ENCODE results near the gene WDCP.

WDCP gene

DNA sequence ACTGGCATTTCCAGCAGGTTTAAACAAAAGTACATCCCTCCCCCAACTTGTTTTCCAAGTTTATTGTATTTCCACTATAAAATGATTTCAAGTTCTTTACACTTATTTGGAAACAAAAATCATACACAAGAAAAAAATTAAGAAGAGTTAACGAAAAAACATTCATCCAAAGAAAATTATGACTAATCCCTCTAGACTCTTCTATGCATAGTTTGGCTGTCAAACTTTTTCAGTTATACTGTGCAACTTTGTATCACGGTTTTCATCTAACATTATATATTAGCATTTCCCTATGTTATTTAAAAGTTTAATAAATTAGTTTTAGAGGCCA lies 627 bp downstream of the WDCP start:
- TF ChIP-seq, protein P1, sequence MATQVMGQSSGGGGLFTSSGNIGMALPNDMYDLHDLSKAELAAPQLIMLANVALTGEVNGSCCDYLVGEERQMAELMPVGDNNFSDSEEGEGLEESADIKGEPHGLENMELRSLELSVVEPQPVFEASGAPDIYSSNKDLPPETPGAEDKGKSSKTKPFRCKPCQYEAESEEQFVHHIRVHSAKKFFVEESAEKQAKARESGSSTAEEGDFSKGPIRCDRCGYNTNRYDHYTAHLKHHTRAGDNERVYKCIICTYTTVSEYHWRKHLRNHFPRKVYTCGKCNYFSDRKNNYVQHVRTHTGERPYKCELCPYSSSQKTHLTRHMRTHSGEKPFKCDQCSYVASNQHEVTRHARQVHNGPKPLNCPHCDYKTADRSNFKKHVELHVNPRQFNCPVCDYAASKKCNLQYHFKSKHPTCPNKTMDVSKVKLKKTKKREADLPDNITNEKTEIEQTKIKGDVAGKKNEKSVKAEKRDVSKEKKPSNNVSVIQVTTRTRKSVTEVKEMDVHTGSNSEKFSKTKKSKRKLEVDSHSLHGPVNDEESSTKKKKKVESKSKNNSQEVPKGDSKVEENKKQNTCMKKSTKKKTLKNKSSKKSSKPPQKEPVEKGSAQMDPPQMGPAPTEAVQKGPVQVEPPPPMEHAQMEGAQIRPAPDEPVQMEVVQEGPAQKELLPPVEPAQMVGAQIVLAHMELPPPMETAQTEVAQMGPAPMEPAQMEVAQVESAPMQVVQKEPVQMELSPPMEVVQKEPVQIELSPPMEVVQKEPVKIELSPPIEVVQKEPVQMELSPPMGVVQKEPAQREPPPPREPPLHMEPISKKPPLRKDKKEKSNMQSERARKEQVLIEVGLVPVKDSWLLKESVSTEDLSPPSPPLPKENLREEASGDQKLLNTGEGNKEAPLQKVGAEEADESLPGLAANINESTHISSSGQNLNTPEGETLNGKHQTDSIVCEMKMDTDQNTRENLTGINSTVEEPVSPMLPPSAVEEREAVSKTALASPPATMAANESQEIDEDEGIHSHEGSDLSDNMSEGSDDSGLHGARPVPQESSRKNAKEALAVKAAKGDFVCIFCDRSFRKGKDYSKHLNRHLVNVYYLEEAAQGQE (IDR thresholded peaks at IDR 0.05; ENCODE audit: insufficient read depth in 1 of 2, low read depth in 2 of 2, low read length in 2 of 2) = no peak
- TF ChIP-seq FOXP2 (optimal IDR thresholded peaks at IDR 0.05; ENCODE audit: borderline replicate concordance, extremely low read depth, extremely low read length, insufficient read depth) = no peak
- no peak for TF ChIP-seq TAF1 (IDR thresholded peaks at IDR 0.05; ENCODE audit: borderline replicate concordance, insufficient read depth, low read length)
- no peak for TF ChIP-seq SIN3A (IDR thresholded peaks at IDR 0.05; ENCODE audit: borderline replicate concordance, insufficient read depth, low read length)
- TF ChIP-seq POLR2AphosphoS5 (IDR thresholded peaks at IDR 0.05; ENCODE audit: low read depth, low read length) = no peak

DNA sequence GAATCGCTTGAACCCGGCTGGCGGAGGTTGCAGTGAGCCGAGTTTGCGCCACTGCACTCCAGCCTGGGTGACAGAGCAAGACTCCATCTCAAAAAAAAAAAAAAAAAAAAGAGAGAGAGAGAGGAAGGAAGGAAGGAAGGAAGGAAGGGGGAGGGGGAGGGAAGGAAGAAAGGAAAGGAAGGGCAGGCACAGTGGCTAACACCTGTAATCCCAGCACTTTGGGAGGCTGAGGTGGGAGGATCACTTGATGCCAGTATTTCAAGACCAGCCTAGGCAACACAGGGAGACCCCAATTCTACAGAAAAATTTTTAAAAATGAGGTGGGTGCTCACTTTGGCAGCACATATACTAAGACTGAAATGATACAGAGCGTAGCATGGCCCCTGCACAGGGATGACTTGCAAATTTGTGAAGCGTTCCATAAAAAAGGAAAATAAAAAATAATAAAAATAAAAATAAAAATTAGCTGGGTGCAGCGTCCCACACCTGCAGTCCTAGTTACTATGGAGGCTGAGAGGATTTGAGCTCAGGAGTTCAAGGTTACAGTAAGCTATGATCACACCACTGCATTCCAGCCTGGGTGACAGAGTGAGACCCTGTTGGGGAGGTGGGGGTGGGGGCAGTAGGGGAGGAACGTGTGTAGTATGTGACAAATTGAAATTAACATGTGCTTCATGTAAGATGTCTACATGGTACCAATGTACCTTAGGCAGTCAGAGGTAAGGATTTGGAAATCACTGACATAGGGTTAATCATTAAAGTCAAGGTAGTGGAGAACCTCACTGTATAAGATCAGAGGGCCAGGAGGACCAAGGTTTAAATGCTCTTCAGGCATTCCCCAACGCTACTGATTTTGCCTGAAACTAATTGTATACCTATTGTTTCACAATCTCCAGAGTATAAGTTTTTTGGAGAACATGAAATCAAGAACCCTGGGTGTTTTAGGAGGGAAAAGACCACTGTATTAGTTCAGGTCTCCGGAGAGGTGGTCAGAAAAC lies 1.4 kb downstream of the WDCP start:
- no peak for TF ChIP-seq FOXP2 (optimal IDR thresholded peaks at IDR 0.05; ENCODE audit: borderline replicate concordance, extremely low read depth, extremely low read length, insufficient read depth)
- no peak for TF ChIP-seq POLR2AphosphoS5 (IDR thresholded peaks at IDR 0.05; ENCODE audit: low read depth, low read length)
- TF ChIP-seq SIN3A (IDR thresholded peaks at IDR 0.05; ENCODE audit: borderline replicate concordance, insufficient read depth, low read length) = no peak
- TF ChIP-seq TAF1 (IDR thresholded peaks at IDR 0.05; ENCODE audit: borderline replicate concordance, insufficient read depth, low read length) = no peak
- TF ChIP-seq, protein P1 (IDR thresholded peaks at IDR 0.05; ENCODE audit: insufficient read depth in 1 of 2, low read depth in 2 of 2, low read length in 2 of 2) = no peak

DNA sequence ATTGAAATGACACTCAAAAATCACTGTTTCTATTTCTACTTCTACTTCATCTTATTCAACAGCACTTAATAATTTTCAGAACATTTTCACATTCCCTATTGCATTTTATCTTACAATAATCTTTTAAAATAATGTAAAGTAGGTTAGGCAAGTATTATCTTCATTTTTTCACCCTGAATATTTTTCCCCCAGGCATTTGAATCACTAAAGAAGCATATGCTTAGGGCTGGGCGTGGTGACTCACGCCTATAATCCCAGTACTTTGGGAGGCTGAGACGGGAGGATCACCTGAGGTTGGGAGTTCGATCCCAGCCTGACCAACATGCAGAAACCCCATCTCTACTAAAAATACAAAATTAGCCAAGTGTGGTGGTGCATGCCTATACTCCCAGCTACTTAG lies 6.7 kb downstream of the WDCP start:
- TF ChIP-seq, protein P1 (IDR thresholded peaks at IDR 0.05; ENCODE audit: insufficient read depth in 1 of 2, low read depth in 2 of 2, low read length in 2 of 2) = no peak
- no peak for TF ChIP-seq FOXP2 (optimal IDR thresholded peaks at IDR 0.05; ENCODE audit: borderline replicate concordance, extremely low read depth, extremely low read length, insufficient read depth)

DNA sequence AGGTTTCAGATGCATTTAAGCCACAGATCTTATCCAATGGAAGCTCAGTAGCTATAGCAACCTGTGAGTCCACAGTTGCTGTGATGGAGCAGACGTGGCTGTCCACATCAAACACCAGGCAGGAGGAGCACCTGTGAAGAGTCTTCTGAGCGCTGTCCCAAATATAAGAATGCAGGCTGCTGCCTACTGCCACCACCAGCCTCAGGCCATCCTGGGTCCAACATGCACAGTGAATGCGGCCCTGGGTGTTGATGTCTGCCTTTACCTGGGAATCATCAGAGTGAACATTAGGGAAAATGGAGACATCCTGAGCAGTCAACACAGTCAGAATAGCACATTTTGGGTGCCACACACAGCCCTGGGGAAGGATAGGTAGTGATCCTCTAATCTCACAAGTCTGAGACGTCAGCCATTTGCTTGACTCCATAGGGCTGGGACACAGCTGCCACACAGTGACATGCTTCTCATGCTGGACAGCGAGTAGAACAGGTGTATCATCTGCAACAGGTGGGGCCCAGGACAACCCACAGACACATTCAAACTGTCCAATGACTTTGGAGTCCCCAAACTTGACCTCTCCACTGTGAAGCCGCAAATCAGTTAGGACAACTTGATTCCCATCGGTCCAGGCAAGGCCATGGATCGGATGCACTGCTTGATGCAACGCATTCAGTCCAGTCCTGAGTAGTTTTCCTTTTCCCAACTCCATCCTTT lies 8.2 kb downstream of the WDCP start:
- TF ChIP-seq POLR2AphosphoS5 (IDR thresholded peaks at IDR 0.05; ENCODE audit: low read depth, low read length) = no peak
- no peak for TF ChIP-seq FOXP2 (optimal IDR thresholded peaks at IDR 0.05; ENCODE audit: borderline replicate concordance, extremely low read depth, extremely low read length, insufficient read depth)
- no peak for TF ChIP-seq TAF1 (IDR thresholded peaks at IDR 0.05; ENCODE audit: borderline replicate concordance, insufficient read depth, low read length)
- TF ChIP-seq, protein P1 (IDR thresholded peaks at IDR 0.05; ENCODE audit: insufficient read depth in 1 of 2, low read depth in 2 of 2, low read length in 2 of 2) = no peak
- TF ChIP-seq SIN3A (IDR thresholded peaks at IDR 0.05; ENCODE audit: borderline replicate concordance, insufficient read depth, low read length) = no peak

All from PFSK-1 (cell line).